ENCODE data around the gene KCTD5. TPM values are rescaled to one million over a fixed set of nuclear protein-coding genes. Genes with fewer than 3 reads are reported as not detected.

Gene KCTD5
- total RNA-seq, 1 donor from 2014 or later, result 55.4 TPM

GRCh38 chr16:2751577-2752034, 69.3 kb downstream of the KCTD5 start:
- H3K27me3 Mint-ChIP-seq (ENCODE audit: low read depth, unreplicated experiment), result no peaks in the 10 kb centered on the region
- peak overlapping the region; percentile 99 for H3K27ac ChIP-seq (ENCODE audit: low read depth, low read length)
- peak overlapping the region; percentile 95 for H3K27ac Mint-ChIP-seq (ENCODE audit: unreplicated experiment)
- DNase-seq (ENCODE audit: low read depth), result no peak
- FAIRE-seq, result no peak
- no peaks in the 10 kb centered on the region for H3K9me3 Mint-ChIP-seq (ENCODE audit: unreplicated experiment)
- H3K27me3 ChIP-seq (ENCODE audit: insufficient read depth, low read length), result no peaks in the 10 kb centered on the region
- peaks cover 20% of the 10 kb centered on the region for H3K4me1 Mint-ChIP-seq (ENCODE audit: low read depth, unreplicated experiment)
- H3K4me3 Mint-ChIP-seq (ENCODE audit: unreplicated experiment), result peak overlapping the region; percentile 89
- H4K20me1 ChIP-seq (ENCODE audit: insufficient read depth, low read length), result peaks cover 37% of the 10 kb centered on the region
- no peaks in the 10 kb centered on the region for H3K9me3 ChIP-seq (ENCODE audit: insufficient read depth, low read depth, low read length)
- H3K4me2 ChIP-seq (ENCODE audit: low read length), result peak overlapping the region; percentile 96
- H3K9ac ChIP-seq (ENCODE audit: low read length), result peak overlapping the region; percentile 90
- peaks cover 25% of the 10 kb centered on the region for H3K4me1 ChIP-seq (ENCODE audit: insufficient read depth, low read length)
- peak overlapping the region; percentile 96 for H2AFZ ChIP-seq (ENCODE audit: low read depth, low read length)
- TF ChIP-seq CTCF (IDR thresholded peaks at IDR 0.05; ENCODE audit: insufficient read depth, low read depth, low read length), result no peak
- TF ChIP-seq EZH2 (IDR thresholded peaks at IDR 0.05; ENCODE audit: insufficient read depth, low read length), result no peak
- H3K36me3 Mint-ChIP-seq (ENCODE audit: low read depth, unreplicated experiment), result peaks cover 8% of the 10 kb centered on the region
- peaks cover 49% of the 10 kb centered on the region for H3K79me2 ChIP-seq (ENCODE audit: insufficient read depth, low read length)
- peak overlapping the region; percentile 85 for H3K4me3 ChIP-seq (ENCODE audit: insufficient read depth, low read depth, low read length)
- H3K36me3 ChIP-seq (ENCODE audit: insufficient read depth, low read length), result peaks cover under 1% of the 10 kb centered on the region

GRCh38 chr16:2752035-2752849, 69.9 kb downstream of the KCTD5 start, which contains the start of gene SRRM2:
TSS of gene SRRM2 (plus strand) at chr16:2752638. CDS start at chr16:2756365, 3,727 bp downstream.
- H3K79me2 ChIP-seq (ENCODE audit: insufficient read depth, low read length), result peaks cover 56% of the 10 kb centered on the region
- no peaks in the 10 kb centered on the region for H3K27me3 Mint-ChIP-seq (ENCODE audit: low read depth, unreplicated experiment)
- DNase-seq (ENCODE audit: low read depth) (peak; percentile 92), FAIRE-seq (no peak)
- TF ChIP-seq EZH2 (IDR thresholded peaks at IDR 0.05; ENCODE audit: insufficient read depth, low read length) (no peak), CTCF (IDR thresholded peaks at IDR 0.05; ENCODE audit: insufficient read depth, low read depth, low read length) (no peak)
- peak within 1 kb of the TSS; percentile 92 for H3K4me3 Mint-ChIP-seq (ENCODE audit: unreplicated experiment)
- H3K9me3 Mint-ChIP-seq (ENCODE audit: unreplicated experiment), result no peaks in the 10 kb centered on the region
- H3K4me2 ChIP-seq (ENCODE audit: low read length), result peak within 1 kb of the TSS; percentile 96
- no peaks in the 10 kb centered on the region for H3K9me3 ChIP-seq (ENCODE audit: insufficient read depth, low read depth, low read length)
- peaks cover 25% of the 10 kb centered on the region for H3K4me1 ChIP-seq (ENCODE audit: insufficient read depth, low read length)
- H2AFZ ChIP-seq (ENCODE audit: low read depth, low read length), result peak within 1 kb of the TSS; percentile 96
- H3K27ac ChIP-seq (ENCODE audit: low read depth, low read length), result peak within 1 kb of the TSS; percentile 99
- H3K36me3 Mint-ChIP-seq (ENCODE audit: low read depth, unreplicated experiment), result peaks cover 8% of the 10 kb centered on the region
- H4K20me1 ChIP-seq (ENCODE audit: insufficient read depth, low read length), result peaks cover 43% of the 10 kb centered on the region
- H3K36me3 ChIP-seq (ENCODE audit: insufficient read depth, low read length), result peaks cover 7% of the 10 kb centered on the region
- H3K27ac Mint-ChIP-seq (ENCODE audit: unreplicated experiment), result peak within 1 kb of the TSS; percentile 95
- peak within 1 kb of the TSS; percentile 90 for H3K9ac ChIP-seq (ENCODE audit: low read length)
- H3K27me3 ChIP-seq (ENCODE audit: insufficient read depth, low read length), result no peaks in the 10 kb centered on the region
- H3K4me3 ChIP-seq (ENCODE audit: insufficient read depth, low read depth, low read length), result peak within 1 kb of the TSS; percentile 85
- peaks cover 27% of the 10 kb centered on the region for H3K4me1 Mint-ChIP-seq (ENCODE audit: low read depth, unreplicated experiment)
